Stimulated activated CD8-positive, alpha-beta memory T cell treated with anti-CD3 and anti-CD28 coated beads, Interleukin-4, amount 100 ng/mL, for 1 hour (primary cell): ENCODE results near the gene ROR2.

Experiments used
- DNase-seq, 2 donors: peaks; one replicate each; pipeline ENCODE4 v3.0.0-alpha.2; 2020; ENCODE audit warnings: low read depth in 2 of 2, low spot score in 1 of 2

ROR2 gene

GRCh38 chr9:91882627-91883026 is 67.4 kb downstream of the ROR2 start:
- no peak for DNase-seq

GRCh38 chr9:91880378-91880972 is 69.6 kb downstream of the ROR2 start:
- no peak for DNase-seq

DNA sequence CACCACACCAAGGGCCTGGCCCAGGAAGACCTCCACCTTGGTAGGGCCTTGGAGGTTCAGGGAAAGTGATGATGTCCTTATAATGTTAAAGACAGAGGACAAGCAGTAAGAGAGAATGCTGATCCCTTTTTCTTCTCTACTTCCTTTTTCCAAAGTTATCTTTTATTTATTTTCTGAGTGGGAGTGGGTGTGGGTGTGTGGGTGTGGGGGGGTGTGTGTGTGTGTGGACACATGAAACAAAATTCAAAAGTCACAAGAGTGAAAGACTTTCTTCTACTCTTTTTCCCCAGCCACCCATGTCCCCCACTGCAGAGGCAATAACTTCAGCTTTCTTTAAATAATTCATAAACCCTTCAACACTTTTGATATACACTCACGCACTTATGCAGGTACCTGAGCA is 70.8 kb downstream of the ROR2 start:
- no peak for DNase-seq

DNA sequence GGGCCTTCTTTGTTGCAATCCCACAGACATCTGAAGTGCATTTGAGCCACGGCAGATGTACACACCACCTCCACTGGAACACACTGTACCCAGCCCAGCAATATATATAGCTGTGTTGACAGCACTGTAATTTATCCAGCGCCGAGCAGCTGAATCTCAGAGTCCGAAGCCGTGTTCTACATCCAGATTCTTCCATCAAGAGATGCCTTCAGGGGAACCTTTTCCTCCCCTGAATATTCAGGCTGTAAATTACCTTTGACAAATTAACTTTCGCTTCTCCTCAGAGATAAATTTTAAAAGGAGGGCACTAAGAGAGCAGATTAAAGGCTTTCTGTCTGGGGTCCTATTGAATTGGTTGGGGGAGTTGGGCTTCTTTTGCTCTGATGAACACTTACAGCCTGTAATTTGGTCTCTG is 76.4 kb downstream of the ROR2 start:
- DNase-seq = no peak

DNA sequence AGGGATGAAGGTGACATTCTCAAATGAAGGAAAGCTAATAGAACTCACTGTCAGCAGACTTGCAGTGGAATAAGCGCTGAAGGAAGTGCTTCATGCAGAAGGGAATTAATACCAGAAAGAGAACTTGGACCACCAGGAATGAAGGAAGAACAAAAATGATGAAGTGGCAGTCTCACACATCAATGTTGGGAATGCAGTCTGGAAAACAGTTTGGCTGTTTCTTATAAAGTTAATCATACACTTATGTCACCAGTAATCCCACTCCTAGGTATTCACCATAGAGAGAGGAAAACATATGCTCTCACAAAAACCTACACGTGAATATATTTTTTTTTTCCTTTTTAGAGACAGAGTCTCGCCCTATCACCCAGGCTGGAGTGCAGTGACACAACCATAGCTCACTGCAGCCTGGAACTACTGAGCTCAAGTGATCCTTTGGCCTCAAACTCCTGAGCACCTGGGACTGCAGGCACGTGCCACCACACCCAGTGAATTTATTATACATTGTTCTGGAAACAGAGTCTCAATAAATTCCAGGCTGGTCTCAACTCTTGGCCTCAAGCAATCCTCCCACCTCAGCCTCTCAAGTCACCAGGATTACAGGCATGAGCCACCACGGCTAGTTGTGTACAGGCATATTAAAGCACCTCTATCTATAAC is 81.2 kb downstream of the ROR2 start:
- DNase-seq = no peak

GRCh38 chr9:91867740-91868139 is 82.3 kb downstream of the ROR2 start:
- DNase-seq = no peak

GRCh38 chr9:91865041-91865440 is 85.0 kb downstream of the ROR2 start:
- DNase-seq = no peak

- DNase-seq = no peak
Measured at GRCh38 chr9:91864380-91864779, 85.6 kb downstream of the ROR2 start.

DNA sequence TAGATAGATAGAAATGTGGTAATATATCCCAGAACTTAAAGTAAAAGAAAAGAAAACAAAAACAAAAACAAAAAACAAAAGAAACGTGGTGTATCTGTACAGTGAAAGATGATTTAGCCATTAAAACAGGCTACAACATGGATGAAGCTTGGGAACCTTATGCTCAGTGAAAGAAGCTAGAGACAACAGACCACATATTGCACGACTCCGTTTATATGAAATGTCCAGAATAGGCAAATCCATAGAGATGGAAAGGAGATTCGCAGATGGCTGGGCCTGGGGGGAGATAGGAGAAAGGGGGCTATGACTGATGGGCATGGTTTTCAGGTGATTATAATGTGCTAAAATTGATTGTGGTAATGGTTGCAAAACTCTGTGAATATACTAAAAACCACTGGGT is 86.6 kb downstream of the ROR2 start:
- no peak for DNase-seq

DNA sequence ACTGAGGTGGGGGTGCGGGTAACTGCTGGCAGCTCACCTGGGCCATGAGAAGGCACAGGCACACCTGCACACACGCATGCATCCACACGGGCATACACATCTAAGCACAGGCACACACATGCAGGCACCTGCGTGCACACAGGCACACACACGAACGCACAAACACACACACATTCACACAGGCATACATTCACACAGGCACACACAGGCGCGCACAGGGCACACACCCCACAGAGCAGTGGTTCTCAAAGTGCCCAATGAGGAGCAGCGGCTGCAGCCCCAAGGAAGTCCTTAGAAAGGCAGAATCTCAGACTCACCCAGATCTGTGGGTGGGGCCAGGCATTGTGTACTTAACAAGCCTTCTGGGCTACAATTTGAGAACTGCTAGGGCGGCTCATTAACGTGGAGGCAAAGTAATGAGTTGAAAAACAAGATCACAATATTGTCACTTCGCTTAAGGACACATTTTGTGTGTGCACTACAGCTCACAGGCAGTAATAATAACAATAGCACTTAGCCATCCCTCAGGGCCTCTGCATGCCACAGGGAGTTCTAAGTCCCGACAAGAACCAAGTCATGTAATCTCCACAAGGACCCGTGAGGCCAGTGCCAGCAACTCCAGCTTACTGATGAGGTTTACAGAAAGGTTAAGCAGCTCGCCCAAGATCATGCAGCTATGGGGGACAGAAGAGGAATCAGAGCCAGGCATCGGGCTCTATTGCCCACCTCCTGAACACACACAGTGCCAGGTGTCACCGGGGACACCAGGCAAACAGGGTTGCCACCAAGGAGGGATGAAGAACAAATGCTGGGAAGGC is 91.6 kb downstream of the ROR2 start:
- DNase-seq = no peak

- no peak for DNase-seq
Measured at GRCh38 chr9:91857291-91858212, 92.5 kb downstream of the ROR2 start.

- no peak for DNase-seq
Measured at GRCh38 chr9:91856419-91856818, 93.6 kb downstream of the ROR2 start.

- no peak for DNase-seq
Measured at GRCh38 chr9:91855196-91855595, 94.8 kb downstream of the ROR2 start.

GRCh38 chr9:91852801-91853347 is 97.2 kb downstream of the ROR2 start:
- no peak for DNase-seq

GRCh38 chr9:91849694-91850093 is 100.3 kb downstream of the ROR2 start:
- DNase-seq = no peak

DNA sequence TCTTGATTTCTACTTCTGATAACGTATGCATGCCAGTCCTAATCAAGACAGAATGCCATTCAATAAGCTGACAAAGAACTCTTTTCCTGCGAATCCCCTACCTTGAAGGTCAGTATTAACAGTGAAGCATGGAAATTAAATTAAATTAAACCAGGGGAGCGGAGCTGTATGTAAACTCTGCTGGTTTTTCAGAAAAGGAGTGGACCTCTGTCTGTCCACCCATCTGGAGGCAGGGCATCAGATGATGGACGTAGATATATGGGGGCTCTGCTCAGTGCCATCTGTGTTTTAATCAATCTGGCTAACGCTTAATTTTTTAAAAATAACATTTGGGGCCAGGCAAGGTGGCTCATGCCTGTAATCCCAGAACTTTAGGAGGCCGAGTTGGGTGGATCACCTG is 101.9 kb downstream of the ROR2 start:
- no peak for DNase-seq

DNA sequence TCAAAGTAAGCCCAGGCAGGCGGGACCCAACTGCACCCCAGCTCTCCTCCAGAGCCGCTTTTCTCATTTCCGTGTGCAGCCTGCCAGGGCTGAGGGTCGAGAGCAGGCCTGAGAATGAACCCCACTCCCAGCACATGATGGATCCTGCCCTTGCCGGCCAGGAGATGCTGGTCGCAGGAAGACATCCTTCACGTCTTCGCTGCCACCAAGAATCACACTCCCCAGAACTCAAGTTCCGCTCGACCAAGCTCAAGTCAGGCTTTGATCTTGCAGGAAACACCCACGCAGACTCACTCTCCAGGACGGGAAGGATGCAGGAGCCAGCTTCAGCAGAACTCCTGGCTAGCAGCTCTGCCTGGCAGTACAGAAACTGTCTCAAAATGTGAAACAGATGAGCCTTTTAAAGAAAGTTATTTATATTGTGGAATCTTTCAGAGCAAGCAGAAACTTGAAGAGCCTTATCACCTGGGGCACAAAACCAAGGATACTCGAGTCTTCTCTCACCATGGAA is 102.4 kb downstream of the ROR2 start:
- no peak for DNase-seq

- DNase-seq = no peak
Measured at GRCh38 chr9:91845879-91846278, 104.1 kb downstream of the ROR2 start.

GRCh38 chr9:91844701-91845291 is 105.2 kb downstream of the ROR2 start:
- no peak for DNase-seq

DNA sequence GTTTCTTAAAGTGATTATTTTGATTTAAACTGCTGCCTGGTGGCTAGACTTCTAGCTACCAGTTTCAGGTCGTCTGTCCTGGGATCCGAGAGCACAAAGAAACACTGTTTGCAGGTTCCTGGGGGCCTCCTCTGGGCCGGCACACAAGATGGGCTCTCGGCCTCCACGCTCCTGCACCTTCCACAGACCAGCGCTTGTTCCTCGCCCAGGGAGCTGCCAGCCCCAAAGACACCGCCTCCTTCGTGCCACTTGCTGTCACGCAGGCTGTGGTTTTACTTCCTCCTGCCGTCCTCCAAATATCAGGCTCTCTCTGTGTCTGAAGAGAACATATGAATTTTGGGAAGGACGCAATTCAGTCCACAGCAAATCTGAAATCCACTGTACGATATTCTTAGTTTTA is 105.8 kb downstream of the ROR2 start:
- DNase-seq = no peak
